ENCODE results near the gene ITIH4. TPM values are rescaled to one million over a fixed set of nuclear protein-coding genes. Genes with fewer than 3 reads are reported as not detected.

The ITIH4 gene
- total RNA-seq, 4 donors from 2014 or later = 0.33 to 5.8 (median 3.4) TPM

DNA sequence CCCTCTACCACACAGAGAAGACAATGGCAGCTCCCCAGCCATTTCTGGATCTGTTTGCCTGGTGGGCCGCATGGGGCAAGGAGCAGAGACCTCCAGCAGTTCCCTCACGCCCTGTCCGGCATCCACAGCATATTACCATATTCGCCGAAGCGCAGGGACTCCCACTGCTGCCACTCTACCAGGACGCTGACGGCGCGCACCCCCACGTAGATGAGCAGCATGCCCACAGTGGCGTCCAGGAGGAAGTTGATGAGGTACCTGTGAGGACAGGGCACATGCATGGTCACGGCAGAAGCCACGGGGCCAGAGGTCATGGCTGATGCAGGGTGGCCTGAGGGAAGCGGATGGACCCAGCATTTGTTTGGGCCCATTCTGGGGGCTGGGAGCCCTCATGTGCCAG is 19.2 kb upstream of the ITIH4 start:
- TF ChIP-seq, protein P1, sequence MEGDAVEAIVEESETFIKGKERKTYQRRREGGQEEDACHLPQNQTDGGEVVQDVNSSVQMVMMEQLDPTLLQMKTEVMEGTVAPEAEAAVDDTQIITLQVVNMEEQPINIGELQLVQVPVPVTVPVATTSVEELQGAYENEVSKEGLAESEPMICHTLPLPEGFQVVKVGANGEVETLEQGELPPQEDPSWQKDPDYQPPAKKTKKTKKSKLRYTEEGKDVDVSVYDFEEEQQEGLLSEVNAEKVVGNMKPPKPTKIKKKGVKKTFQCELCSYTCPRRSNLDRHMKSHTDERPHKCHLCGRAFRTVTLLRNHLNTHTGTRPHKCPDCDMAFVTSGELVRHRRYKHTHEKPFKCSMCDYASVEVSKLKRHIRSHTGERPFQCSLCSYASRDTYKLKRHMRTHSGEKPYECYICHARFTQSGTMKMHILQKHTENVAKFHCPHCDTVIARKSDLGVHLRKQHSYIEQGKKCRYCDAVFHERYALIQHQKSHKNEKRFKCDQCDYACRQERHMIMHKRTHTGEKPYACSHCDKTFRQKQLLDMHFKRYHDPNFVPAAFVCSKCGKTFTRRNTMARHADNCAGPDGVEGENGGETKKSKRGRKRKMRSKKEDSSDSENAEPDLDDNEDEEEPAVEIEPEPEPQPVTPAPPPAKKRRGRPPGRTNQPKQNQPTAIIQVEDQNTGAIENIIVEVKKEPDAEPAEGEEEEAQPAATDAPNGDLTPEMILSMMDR (IDR thresholded peaks at IDR 0.05; ENCODE audit: low read depth) = no peak

DNA sequence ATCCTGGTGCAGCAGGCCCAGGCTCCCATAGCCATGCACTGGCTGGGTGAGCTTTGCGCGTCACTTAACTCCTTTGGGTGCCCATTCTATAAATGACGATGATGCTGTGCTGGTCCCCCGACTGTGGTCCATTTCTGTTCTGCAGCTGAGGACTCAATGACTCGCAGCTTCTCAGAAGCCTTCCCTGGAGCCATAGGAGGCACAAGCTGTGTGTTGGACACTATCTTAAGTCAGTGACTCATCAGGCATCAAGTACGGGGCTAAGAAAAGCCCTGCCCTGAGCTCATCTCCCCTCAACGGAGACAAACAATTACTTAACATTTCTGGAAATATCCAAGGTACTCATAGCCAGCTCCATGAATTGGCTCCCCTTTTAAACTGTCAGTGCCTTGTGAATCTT is 18.1 kb upstream of the ITIH4 start:
- TF ChIP-seq, protein P1 (IDR thresholded peaks at IDR 0.05; ENCODE audit: low read depth) = no peak

DNA sequence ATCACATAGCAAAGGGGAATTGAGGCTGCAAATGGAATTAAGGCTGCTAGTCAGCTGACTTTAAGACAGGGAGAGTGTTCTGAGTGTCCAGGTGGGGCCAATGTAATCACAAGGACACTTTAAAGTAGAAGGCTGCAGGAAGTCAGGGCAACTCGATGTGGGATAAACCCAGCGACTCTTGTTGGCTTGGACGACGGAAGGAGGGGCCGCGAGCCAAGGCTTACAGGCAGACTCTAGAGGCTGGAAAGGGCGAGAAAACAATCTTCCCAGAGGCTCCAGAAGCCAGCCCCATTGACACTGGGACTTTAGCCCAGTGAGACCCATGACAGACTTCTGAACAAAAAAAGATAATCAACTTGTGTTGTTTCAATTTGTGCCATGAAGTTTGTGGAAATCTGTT is 17.3 kb upstream of the ITIH4 start:
- TF ChIP-seq, protein P1 (IDR thresholded peaks at IDR 0.05; ENCODE audit: low read depth) = no peak

DNA sequence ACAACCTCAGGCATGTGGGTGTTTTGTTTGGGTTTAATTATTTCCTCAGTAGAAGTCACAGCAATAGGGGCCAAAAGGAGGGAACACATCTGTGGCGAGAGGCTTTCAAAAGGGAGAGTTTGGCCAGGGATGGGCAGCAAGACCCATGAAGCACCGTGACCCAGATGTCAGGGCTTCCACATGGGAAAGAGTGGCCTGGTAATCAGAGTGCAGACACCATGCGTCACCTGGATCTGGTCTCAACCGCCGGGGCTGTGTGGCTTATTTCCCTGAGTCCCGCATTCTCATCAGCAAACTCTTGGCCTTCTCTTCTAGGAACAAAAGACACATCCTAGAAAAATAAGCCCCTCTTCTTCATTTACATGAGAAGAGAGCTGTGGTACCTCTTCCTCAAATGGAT is 16.8 kb upstream of the ITIH4 start:
- TF ChIP-seq, protein P1 (IDR thresholded peaks at IDR 0.05; ENCODE audit: low read depth) = no peak

DNA sequence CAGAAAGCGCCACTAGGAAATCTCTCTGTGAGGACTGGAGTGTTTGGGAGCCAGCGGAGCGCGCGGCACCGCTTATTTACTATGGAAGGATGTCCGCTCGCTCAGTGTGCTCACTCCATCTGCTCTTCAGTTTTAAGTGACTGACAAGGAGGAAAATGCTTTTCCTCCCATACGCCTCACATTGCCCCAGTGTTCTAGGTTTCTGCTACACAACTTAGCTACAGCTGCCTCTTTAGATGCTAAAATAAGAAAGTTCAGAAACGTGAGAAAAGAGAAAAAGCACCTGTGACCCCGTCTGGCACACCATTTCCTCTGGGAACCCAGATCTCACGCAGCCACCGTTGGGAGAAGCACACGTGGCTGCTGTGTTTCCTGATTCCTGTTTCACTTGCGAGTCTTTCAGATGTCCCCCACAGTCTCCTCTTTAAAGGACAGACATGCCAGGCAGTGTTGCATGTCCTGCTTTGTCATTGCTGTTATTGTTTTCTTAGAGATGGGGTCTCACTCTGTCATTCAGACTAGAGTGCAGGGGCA is 16.0 kb upstream of the ITIH4 start:
- TF ChIP-seq, protein P1 (IDR thresholded peaks at IDR 0.05; ENCODE audit: low read depth) = no peak

DNA sequence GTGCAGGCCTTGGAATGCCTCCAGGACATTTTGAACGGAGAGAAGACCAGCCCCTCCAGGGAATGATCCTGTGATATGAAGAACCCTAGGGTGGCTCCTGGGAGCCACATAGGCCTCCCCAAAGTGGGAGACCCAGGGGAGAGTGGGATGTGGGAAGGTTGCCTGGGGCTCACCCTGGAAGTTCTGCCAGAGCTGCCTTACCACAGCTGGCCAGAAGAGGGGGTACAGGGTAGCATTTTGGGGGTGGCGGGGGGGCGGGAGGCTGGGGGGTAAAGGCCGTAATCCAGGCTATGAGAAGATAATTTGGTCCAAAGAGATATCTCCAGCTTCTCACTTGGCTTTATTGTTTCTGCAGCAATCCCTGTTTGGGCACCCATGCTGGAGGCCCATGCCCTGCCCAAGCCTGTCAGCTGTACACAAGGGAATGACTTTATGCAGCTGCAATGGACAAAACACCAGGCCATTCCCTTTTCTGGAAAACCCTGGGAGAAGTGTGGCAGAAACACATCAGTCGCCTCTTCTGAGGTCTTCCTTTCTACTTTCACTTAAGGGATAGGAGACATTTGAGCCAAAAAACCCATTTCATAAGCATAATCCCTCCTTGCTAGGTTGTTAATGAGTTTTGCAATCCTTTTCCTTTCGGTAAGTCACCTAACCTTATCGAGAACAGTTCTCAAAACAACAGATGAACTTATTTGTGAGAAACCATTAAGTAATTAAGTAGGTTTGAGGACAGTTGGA is 15.4 kb upstream of the ITIH4 start:
- TF ChIP-seq, protein P1 (IDR thresholded peaks at IDR 0.05; ENCODE audit: low read depth) = no peak

DNA sequence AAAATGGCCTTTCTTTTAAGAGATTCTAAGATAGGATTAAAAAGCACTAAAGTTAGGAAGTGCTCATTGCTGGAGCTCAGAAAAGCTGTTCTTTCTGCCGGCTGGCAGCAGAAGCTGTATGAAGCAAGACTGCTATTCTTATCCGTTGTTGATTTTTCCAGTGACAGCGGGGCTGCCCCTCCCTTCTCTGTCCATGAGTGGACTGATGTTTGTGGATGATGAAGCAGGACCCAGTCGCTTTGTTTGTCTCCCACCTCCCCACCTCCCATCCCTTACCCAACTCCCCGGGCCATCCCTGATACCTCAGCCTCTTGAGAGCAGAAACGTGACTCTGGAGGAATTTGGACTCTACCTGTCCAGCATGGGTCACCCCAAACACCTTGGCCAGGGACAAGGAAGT is 14.7 kb upstream of the ITIH4 start:
- TF ChIP-seq, protein P1 (IDR thresholded peaks at IDR 0.05; ENCODE audit: low read depth) = no peak

All from subcutaneous adipose tissue (tissue), 4 donors.